Adrenal gland (tissue), 12 donors: ENCODE data around the gene CEP95. TPM values are rescaled to one million over a fixed set of nuclear protein-coding genes. Genes with fewer than 3 reads are reported as not detected.

Experiments used
- DNase-seq, 7 donors: peaks; one replicate each; pipeline ENCODE4 v3.0.0-alpha.2; 2019 to 2020
- H3K27ac ChIP-seq, 5 donors: fragments of 200-600 bp; sonication (generic) in 4 of 5; 1 replicate in 3 of 5; 2 replicates in 2 of 5; pipeline versions ENCODE4 v1.5.1 to v1.8.0; 2016 to 2020; ENCODE audit warnings: mild to moderate bottlenecking in 1 of 5
- H3K27me3 ChIP-seq: fragments of 200-600 bp; 2 replicates; pipeline ENCODE4 v1.8.0; 2021
- H3K36me3 ChIP-seq, 2 donors: fragments of 200-600 bp; replicated peaks in 1 of 2; 1 replicate in 1 of 2; 2 replicates in 1 of 2; pipeline versions ENCODE4 v1.5.1 to v1.8.0; 2018 to 2022
- H3K4me1 ChIP-seq, 2 donors: fragments of 200-600 bp; replicated peaks in 1 of 2; 1 replicate in 1 of 2; 2 replicates in 1 of 2; pipeline versions ENCODE4 v1.5.1 to v1.8.0; 2018 to 2021
- H3K4me3 ChIP-seq, 4 donors: fragments of 200-600 bp; sonication (generic) in 3 of 4; one replicate each; pipeline ENCODE4 v1.5.1; 2016 to 2018
- H3K9me3 ChIP-seq, 3 donors: fragments of 200-600 bp; sonication (generic) in 1 of 3; replicated peaks in 1 of 3; 1 replicate in 2 of 3; 2 replicates in 1 of 3; pipeline versions ENCODE4 v1.5.1 to v1.8.0; 2016 to 2021
- POLR2A ChIP-seq, 2 donors: fragments of 450-650 bp; IDR thresholded peaks; one replicate each; pipeline ENCODE4 v1.6.1; 2017; ENCODE audit warnings: antibody characterized with exemption in 2 of 2, mild to moderate bottlenecking in 2 of 2, moderate library complexity in 1 of 2
- whole genome bisulfite sequencing, 4 donors: extraction: QIAGEN DNeasy Blood & Tissue Kit in 2 of 4; methylation state at CpG; one replicate each; pipeline versions ENCODE4 v1.1.5 to v1.1.7; 2013 to 2017; 5-methylcytosine and 5-hydroxymethylcytosine counted together
- intact Hi-C, 2 donors: fragments of 100-400 bp; cut with DNase I; formaldehyde crosslinking; loops; one replicate each; pipeline versions ENCODE4 v1.14.1 to v1.15.0; 2022 to 2023
- polyA plus RNA-seq, 3 donors: library from polyadenylated mRNA; stranded (reverse); fragments of 200-250 nt in 2 of 3; fragments of 350-450 nt in 1 of 3; fragmentation: Illumina TruSeq in 1 of 3; extraction: RNeasy Lipid Tissue Mini Kit (QIAGEN cat#74804) in 1 of 3; gene quantifications; one replicate each; pipeline ENCODE4 v1.2.3, GENCODE V29; 2013 to 2014
- total RNA-seq, 9 donors: library from RNA; depleted of rRNA in 4 of 9; stranded (reverse); fragments of >200 nt in 4 of 9; fragments of 120-200 nt in 1 of 9; fragmentation: NEBNext Ultra II Directional in 1 of 9; extraction: Animal tissue kit (Norgen Biotek cat#: 25700) in 1 of 9; gene quantifications; one replicate each; pipeline versions ENCODE4 v1.1.0 to v1.2.4, GENCODE V29; 2013 to 2023
- TF ChIP-seq, protein P1 (sequence below), 6 experiments: fragments of 450-650 bp in 4 of 6; fragments of 200-600 bp in 2 of 6; sonication (generic) in 1 of 6; IDR thresholded peaks; 1 replicate in 5 of 6; 2 replicates in 1 of 6; pipeline versions ENCODE4 v1.5.1 to v1.8.0; 2016 to 2021; ENCODE audit warnings: antibody characterized with exemption in 6 of 6, mild to moderate bottlenecking in 2 of 6, moderate library complexity in 1 of 6
- donor health status: healthy with polysubstance abuse.
- donor health status: Bipolar disorder and iron deficiency.
- donor health status: DM: yes; HTN: yes; CAD: no.
- donor health status: DM: no; HTN: no; CAD: no.
- donor health status: DM: no; HTN: no; CAD: no.
- donor health status: DM: yes; HTN: yes; CAD: no.

Gene CEP95
- total and polyA plus RNA-seq, 12 donors: 7.7 to 114 (median 22.0) TPM

DNA sequence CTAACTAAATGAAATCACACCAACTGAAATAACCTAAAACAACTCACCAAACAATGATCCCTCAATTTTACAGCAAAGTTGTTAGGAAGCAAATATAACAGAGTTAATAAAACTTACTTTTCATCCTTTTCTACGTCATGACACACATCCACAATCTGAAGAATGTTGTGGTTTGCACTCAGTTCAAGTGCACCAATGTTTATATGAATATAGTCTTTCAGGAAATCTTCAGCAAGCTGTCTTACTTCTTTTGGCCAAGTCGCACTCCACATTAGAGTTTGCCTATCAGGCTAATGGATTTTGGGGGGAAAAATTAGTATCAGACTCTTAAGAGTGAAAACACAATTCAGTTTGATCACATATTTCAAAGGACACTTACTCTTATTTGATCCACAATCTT is 4.0 kb upstream of the CEP95 start:
- H3K9me3 ChIP-seq: no peaks in the 10 kb centered on the region
- H3K27ac ChIP-seq: peak overlapping the region in 3 of 5 donors; percentile 24 to 100 (median 53)
- no peak for DNase-seq
- TF ChIP-seq, protein P1, sequence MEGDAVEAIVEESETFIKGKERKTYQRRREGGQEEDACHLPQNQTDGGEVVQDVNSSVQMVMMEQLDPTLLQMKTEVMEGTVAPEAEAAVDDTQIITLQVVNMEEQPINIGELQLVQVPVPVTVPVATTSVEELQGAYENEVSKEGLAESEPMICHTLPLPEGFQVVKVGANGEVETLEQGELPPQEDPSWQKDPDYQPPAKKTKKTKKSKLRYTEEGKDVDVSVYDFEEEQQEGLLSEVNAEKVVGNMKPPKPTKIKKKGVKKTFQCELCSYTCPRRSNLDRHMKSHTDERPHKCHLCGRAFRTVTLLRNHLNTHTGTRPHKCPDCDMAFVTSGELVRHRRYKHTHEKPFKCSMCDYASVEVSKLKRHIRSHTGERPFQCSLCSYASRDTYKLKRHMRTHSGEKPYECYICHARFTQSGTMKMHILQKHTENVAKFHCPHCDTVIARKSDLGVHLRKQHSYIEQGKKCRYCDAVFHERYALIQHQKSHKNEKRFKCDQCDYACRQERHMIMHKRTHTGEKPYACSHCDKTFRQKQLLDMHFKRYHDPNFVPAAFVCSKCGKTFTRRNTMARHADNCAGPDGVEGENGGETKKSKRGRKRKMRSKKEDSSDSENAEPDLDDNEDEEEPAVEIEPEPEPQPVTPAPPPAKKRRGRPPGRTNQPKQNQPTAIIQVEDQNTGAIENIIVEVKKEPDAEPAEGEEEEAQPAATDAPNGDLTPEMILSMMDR (IDR thresholded peaks at IDR 0.05): no peak
- TF ChIP-seq POLR2A (IDR thresholded peaks at IDR 0.05): no peak
- H3K4me3 ChIP-seq: no peak overlapping the region
- no peaks in the 10 kb centered on the region for H3K27me3 ChIP-seq
- peaks cover 0 to 67% of the 10 kb centered on the region in 2 donors for H3K36me3 ChIP-seq
- intact Hi-C loops: no loop called here
- H3K4me1 ChIP-seq: peaks cover 40 to 69% of the 10 kb centered on the region in 2 donors
- 61 to 75% (median 66%) methylated on average over 2 of the region's 2 CpGs for WGBS, 4 donors

DNA sequence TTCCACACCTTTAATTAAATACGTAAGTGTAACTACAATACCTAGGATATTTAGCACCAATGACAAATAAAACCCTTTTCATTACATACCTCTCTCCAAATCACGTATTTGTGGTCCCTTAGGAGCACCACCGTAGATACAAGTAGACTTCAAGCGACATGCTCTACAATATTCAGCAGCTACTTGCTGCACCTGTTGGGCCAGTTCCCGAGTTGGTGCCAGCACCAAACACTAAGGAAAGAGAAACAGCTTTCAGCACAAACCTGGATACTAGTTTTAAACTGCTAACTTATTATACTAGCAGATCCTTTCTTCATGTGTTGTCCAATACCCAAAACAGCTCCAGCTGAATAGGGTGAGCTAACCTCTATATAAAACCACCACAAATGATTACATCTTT is 3.4 kb upstream of the CEP95 start:
- Histone ChIP-seq H3K27ac (peak overlapping the region in 3 of 5 donors; percentile 24 to 100 (median 53)), H3K27me3 (no peaks in the 10 kb centered on the region), H3K4me1 (peaks cover 40 to 70% of the 10 kb centered on the region in 2 donors), H3K4me3 (peak overlapping the region in 1 of 4 donors; percentile 90), H3K36me3 (peaks cover 0 to 62% of the 10 kb centered on the region in 2 donors), H3K9me3 (no peaks in the 10 kb centered on the region)
- 54 to 68% (median 60%) methylated on average over 5 of the region's 5 CpGs for WGBS, 4 donors
- intact Hi-C loops: no loop called here
- no peak for TF ChIP-seq POLR2A (IDR thresholded peaks at IDR 0.05)
- TF ChIP-seq, protein P1 (IDR thresholded peaks at IDR 0.05): no peak
- DNase-seq: no peak

DNA sequence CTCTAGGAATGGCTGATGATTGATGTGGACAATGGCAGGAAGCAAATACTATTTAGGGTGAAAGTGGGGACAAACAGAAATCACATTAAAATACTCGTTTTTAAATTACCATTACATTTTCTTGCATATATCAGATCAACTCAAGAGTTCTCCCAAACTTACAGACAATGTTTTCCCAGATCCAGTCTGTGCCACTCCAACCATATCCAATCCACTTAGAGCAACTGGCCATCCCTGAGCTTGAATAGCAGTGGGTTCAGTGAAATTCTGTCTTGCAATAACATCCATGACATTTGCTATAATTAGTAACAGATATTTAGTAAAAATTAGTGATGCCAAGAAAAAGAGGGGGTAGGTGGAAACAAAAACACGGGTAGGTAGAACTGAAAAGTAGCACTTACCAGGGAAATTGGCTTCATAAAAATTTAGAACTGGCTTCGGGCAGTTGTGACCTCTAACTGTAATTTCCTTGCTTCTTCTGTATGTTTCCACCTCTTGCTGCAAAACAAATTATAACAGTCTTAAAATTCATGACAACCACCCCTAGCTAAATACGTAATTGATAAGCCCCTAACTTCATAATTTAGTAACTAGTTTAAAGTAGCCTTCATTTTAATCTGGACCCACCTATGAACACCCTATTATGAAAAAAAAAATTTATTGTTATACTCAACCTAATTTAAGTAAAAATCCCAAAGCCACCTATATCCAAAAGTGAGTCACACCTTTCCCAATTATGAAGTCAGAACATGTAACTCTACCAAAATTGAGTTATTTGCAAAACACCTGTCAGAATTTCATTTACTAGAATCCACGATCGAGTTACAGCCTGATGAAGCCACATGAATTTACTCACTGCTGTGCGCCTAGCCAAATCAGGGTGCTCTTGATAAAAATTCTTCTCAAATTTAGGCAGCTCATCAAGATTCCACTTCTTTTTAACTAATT is 2.7 kb upstream of the CEP95 start:
- Histone ChIP-seq H3K9me3 (no peaks in the 10 kb centered on the region), H3K27me3 (no peaks in the 10 kb centered on the region), H3K36me3 (peaks cover 0 to 54% of the 10 kb centered on the region in 2 donors), H3K4me3 (peak overlapping the region; percentile 0 to 95 (median 76)), H3K4me1 (peaks cover 40 to 70% of the 10 kb centered on the region in 2 donors), H3K27ac (peak overlapping the region in 4 of 5 donors; percentile 100)
- TF ChIP-seq, protein P1 (IDR thresholded peaks at IDR 0.05): no peak
- no peak for TF ChIP-seq POLR2A (IDR thresholded peaks at IDR 0.05)
- no peak for DNase-seq
- intact Hi-C loops: no loop called here
- 10 to 16% (median 15%) methylated on average over 7 of the region's 7 CpGs for WGBS, 4 donors

DNA sequence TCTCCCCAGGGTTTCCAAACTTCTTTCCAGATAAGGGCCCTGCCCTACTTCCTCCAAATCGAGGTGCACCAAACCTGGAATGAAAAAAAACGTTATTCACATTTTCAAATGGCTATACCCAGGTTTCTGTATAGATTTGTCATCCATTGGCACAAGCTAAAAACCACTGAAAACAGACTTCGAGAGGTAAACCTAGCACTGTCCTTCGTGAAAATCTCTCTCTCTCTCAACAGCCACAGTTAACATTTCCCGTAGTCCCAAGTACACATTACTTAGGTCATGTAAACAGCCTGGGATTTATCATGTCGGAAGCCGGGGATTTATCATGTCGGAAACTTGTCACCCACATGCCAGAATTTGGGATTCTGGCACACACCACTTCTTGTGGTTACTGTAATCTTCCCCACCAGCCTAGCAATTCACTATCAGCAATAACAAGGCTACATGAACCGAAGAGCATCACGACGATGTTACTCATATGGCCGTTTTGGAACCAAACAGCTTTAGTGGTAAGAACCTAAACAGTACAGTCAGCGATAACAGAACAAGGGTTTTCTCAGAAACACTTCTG is 1.9 kb upstream of the CEP95 start:
- Histone ChIP-seq H3K4me3 (peak overlapping the region; percentile 0 to 95 (median 76)), H3K27ac (peak overlapping the region; percentile 100), H3K4me1 (peaks cover 40 to 67% of the 10 kb centered on the region in 2 donors), H3K9me3 (no peaks in the 10 kb centered on the region), H3K36me3 (peaks cover 0 to 49% of the 10 kb centered on the region in 2 donors), H3K27me3 (no peaks in the 10 kb centered on the region)
- DNase-seq: peak in 4 of 7 donors; percentile 28 to 70 (median 44)
- intact Hi-C loops: no loop called here
- 0 to 3% (median 1%) methylated on average over 12 to 13 of the region's 13 CpGs for WGBS, 4 donors
- TF ChIP-seq, protein P1 (IDR thresholded peaks at IDR 0.05): no peak
- no peak for TF ChIP-seq POLR2A (IDR thresholded peaks at IDR 0.05)
